Osteocyte (in vitro differentiated cells): ENCODE data around the gene PALM. TPM values are rescaled to one million over a fixed set of nuclear protein-coding genes. Genes with fewer than 3 reads are reported as not detected.

ENCODE experiments used
- DNase-seq: peaks from one replicate; pipeline ENCODE4 v3.0.0; 2021; ENCODE audit warnings: mixed read lengths; ENCODE audit not compliant: unreplicated experiment; ENCODE audit errors: extremely low spot score
- H3K27ac Mint-ChIP-seq: one replicate; pipeline ENCODE4 v1.8.0; 2021; ENCODE audit warnings: mild to moderate bottlenecking, mixed read lengths; ENCODE audit not compliant: unreplicated experiment
- H3K27me3 Mint-ChIP-seq: one replicate; pipeline ENCODE4 v1.8.0; 2021; ENCODE audit warnings: mixed read lengths; ENCODE audit not compliant: unreplicated experiment
- H3K36me3 Mint-ChIP-seq: one replicate; pipeline ENCODE4 v1.8.0; 2021; ENCODE audit warnings: mixed read lengths; ENCODE audit not compliant: unreplicated experiment
- H3K4me1 Mint-ChIP-seq: one replicate; pipeline ENCODE4 v1.8.0; 2021; ENCODE audit warnings: mixed read lengths; ENCODE audit not compliant: unreplicated experiment
- H3K4me3 Mint-ChIP-seq: one replicate; pipeline ENCODE4 v1.8.0; 2021; ENCODE audit warnings: mild to moderate bottlenecking, moderate library complexity, mixed read lengths; ENCODE audit not compliant: unreplicated experiment
- H3K9me3 Mint-ChIP-seq: one replicate; pipeline ENCODE4 v1.8.0; 2021; ENCODE audit warnings: mixed read lengths; ENCODE audit not compliant: unreplicated experiment
- CTCF ChIP-seq: fragments of 200-600 bp; sonication (generic); IDR thresholded peaks from 2 replicates; pipeline ENCODE4 v1.5.0; 2021; ENCODE audit warnings: antibody characterized with exemption, mild to moderate bottlenecking, moderate library complexity
- total RNA-seq: library from RNA; stranded (reverse); gene quantifications from 2 replicates; pipeline ENCODE4 v1.2.1, GENCODE V29; 2021

PALM gene
- total RNA-seq, 1 donor from 2014 or later = 236 TPM

- no peaks in the 10 kb centered on the region for H3K36me3 Mint-ChIP-seq
- H3K9me3 Mint-ChIP-seq = no peaks in the 10 kb centered on the region
- H3K4me1 Mint-ChIP-seq = peaks cover 9% of the 10 kb centered on the region
- no peak for DNase-seq
- no peak overlapping the region for H3K4me3 Mint-ChIP-seq
- no peaks in the 10 kb centered on the region for H3K27me3 Mint-ChIP-seq
- H3K27ac Mint-ChIP-seq = no peak overlapping the region
- TF ChIP-seq CTCF = no peak
Measured at GRCh38 chr19:704447-704741, 4.3 kb upstream of the PALM start.

GRCh38 chr19:709196-709964, 645 bp downstream of the PALM start:
- no peaks in the 10 kb centered on the region for H3K36me3 Mint-ChIP-seq
- H3K9me3 Mint-ChIP-seq = no peaks in the 10 kb centered on the region
- peak overlapping the region; percentile 54 for H3K27ac Mint-ChIP-seq
- no peak for TF ChIP-seq CTCF
- H3K4me1 Mint-ChIP-seq = peaks cover 22% of the 10 kb centered on the region
- no peaks in the 10 kb centered on the region for H3K27me3 Mint-ChIP-seq
- DNase-seq = no peak
- H3K4me3 Mint-ChIP-seq = peak overlapping the region; percentile 77

- TF ChIP-seq CTCF = no peak
- no peaks in the 10 kb centered on the region for H3K27me3 Mint-ChIP-seq
- no peaks in the 10 kb centered on the region for H3K36me3 Mint-ChIP-seq
- H3K4me3 Mint-ChIP-seq = peak overlapping the region; percentile 77
- peaks cover 22% of the 10 kb centered on the region for H3K4me1 Mint-ChIP-seq
- peak overlapping the region; percentile 10 for H3K27ac Mint-ChIP-seq
- no peaks in the 10 kb centered on the region for H3K9me3 Mint-ChIP-seq
- no peak for DNase-seq
Measured at GRCh38 chr19:709965-710571, 1.3 kb downstream of the PALM start.

- DNase-seq = no peak
- H3K4me3 Mint-ChIP-seq = peak overlapping the region; percentile 68
- H3K27ac Mint-ChIP-seq = peak overlapping the region; percentile 78
- peaks cover 5% of the 10 kb centered on the region for H3K36me3 Mint-ChIP-seq
- no peaks in the 10 kb centered on the region for H3K27me3 Mint-ChIP-seq
- TF ChIP-seq CTCF = no peak
- peaks cover 22% of the 10 kb centered on the region for H3K4me1 Mint-ChIP-seq
- H3K9me3 Mint-ChIP-seq = peaks cover 4% of the 10 kb centered on the region
Measured at GRCh38 chr19:710767-711166, 2.0 kb downstream of the PALM start.

- peaks cover 8% of the 10 kb centered on the region for H3K36me3 Mint-ChIP-seq
Measured at GRCh38 chr19:711254-711653, 2.5 kb downstream of the PALM start.

More at GRCh38 chr19:711254-711653, 2.5 kb downstream of the PALM start:
- H3K27me3 Mint-ChIP-seq = no peaks in the 10 kb centered on the region
- H3K9me3 Mint-ChIP-seq = peaks cover 4% of the 10 kb centered on the region
- H3K4me3 Mint-ChIP-seq = peak overlapping the region; percentile 68
- TF ChIP-seq CTCF = no peak
- peaks cover 22% of the 10 kb centered on the region for H3K4me1 Mint-ChIP-seq
- DNase-seq = no peak
- H3K27ac Mint-ChIP-seq = peak overlapping the region; percentile 78
